ENCODE data around the gene PHF21B.

PHF21B gene

DNA sequence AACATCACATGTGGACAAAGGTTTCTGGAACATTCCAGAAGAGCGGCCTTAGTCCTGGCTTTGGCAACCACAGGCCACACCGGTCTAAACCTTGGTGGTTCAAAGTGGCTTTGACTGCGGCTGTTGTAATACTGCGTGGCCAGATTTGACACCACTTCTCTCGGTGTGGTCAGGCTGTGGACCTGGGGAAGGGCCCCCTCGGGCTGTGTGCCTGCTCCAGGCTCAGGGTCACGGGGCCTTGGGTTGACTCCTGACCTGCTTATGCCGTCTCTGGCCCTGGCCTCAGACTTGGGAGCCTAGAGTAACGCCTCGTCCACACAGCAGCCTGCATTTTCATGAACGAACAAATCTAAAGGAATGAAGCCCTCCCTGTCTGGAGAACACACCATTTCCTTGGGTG lies 118.0 kb downstream of the PHF21B start:
- peaks cover 16% of the 10 kb centered on the region for H3K36me3 ChIP-seq (ENCODE audit: control insufficient read depth, insufficient read depth, low read length)
- H3K9ac ChIP-seq (ENCODE audit: low read depth, low read length): no peak overlapping the region
- H3K4me3 ChIP-seq (ENCODE audit: low read depth, low read length): no peak overlapping the region
- H3K4me1 ChIP-seq (ENCODE audit: control insufficient read depth, insufficient read depth, low read length): peaks cover 14% of the 10 kb centered on the region
- no peak overlapping the region for H3K27ac ChIP-seq (ENCODE audit: low read depth, low read length)
- no peaks in the 10 kb centered on the region for H3K27me3 ChIP-seq (ENCODE audit: control insufficient read depth, insufficient read depth, low read length)
- H3K9me3 ChIP-seq (ENCODE audit: control insufficient read depth, insufficient read depth, low read length): no peaks in the 10 kb centered on the region

DNA sequence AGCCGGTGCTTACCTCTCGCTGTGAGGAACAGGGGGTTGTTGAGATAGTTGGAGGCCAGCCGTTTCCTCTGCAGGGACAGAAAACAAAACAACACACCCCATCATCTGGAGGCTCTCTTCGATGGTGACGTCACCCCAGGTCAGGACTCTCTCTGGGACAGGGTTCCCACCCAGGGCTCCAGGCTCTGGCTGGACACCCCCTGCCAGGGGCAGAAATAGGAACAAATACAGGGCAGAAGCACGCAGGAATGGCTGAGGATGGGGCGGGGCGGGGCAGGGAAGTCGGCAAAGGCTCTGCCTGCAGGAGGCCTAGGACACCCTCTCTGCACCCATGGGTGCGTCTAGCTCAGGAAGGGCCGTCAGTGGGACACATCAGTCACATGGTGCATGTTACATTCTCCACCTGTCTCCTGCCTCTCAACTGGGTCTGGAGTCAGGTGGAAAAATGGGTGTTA lies 118.5 kb downstream of the PHF21B start:
- Histone ChIP-seq H3K4me3 (ENCODE audit: low read depth, low read length) (no peak overlapping the region), H3K9me3 (ENCODE audit: control insufficient read depth, insufficient read depth, low read length) (no peaks in the 10 kb centered on the region), H3K27ac (ENCODE audit: low read depth, low read length) (no peak overlapping the region), H3K4me1 (ENCODE audit: control insufficient read depth, insufficient read depth, low read length) (peaks cover 14% of the 10 kb centered on the region), H3K9ac (ENCODE audit: low read depth, low read length) (no peak overlapping the region), H3K27me3 (ENCODE audit: control insufficient read depth, insufficient read depth, low read length) (no peaks in the 10 kb centered on the region), H3K36me3 (ENCODE audit: control insufficient read depth, insufficient read depth, low read length) (peaks cover 16% of the 10 kb centered on the region)

DNA sequence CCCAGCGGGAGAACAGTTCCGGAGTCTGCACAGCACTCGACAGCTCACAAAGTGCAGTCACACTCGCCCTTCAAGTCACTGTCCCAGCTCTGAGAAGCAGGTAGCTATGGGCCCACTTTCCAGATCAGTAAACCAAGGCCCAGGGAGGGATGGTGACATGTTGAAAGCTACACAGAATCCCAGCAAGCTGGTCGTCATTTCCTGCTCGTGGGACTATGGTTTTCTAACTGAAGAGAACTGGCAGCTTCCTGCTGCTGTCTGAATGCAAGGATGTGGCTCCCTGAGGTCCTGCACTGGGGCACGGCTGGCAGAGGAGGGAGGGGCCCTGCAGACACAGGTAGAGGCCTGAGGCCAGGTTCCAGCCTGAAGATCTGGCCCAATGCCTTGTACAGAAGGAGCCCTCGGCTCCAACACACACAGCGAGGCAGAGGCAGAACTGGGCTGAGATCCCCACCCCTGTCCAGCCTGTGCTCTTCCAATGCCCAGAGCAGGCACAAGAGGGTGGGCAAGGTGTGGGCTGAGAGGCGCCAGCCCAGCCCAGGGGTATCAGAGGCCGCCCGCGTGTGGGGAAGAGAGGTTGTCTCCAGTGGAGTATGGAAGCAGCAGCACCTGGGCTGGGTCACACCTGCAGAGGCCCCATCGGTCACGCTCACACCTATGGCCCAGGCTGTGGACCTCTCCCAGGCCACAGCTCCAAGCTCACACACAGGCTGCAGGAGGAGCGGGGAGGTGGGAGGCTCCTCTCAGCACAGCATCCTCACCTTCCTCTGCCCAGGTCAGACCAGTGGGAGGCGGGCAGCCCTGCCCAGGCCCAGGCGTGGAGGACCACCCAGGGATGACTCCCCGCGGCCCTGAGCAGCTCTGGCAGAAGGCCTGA lies 119.2 kb downstream of the PHF21B start:
- H3K9me3 ChIP-seq (ENCODE audit: control insufficient read depth, insufficient read depth, low read length): no peaks in the 10 kb centered on the region
- H3K27me3 ChIP-seq (ENCODE audit: control insufficient read depth, insufficient read depth, low read length): no peaks in the 10 kb centered on the region
- H3K27ac ChIP-seq (ENCODE audit: low read depth, low read length): no peak overlapping the region
- H3K36me3 ChIP-seq (ENCODE audit: control insufficient read depth, insufficient read depth, low read length): peaks cover 12% of the 10 kb centered on the region
- H3K4me3 ChIP-seq (ENCODE audit: low read depth, low read length): no peak overlapping the region
- H3K4me1 ChIP-seq (ENCODE audit: control insufficient read depth, insufficient read depth, low read length): peaks cover 14% of the 10 kb centered on the region
- H3K9ac ChIP-seq (ENCODE audit: low read depth, low read length): no peak overlapping the region

DNA sequence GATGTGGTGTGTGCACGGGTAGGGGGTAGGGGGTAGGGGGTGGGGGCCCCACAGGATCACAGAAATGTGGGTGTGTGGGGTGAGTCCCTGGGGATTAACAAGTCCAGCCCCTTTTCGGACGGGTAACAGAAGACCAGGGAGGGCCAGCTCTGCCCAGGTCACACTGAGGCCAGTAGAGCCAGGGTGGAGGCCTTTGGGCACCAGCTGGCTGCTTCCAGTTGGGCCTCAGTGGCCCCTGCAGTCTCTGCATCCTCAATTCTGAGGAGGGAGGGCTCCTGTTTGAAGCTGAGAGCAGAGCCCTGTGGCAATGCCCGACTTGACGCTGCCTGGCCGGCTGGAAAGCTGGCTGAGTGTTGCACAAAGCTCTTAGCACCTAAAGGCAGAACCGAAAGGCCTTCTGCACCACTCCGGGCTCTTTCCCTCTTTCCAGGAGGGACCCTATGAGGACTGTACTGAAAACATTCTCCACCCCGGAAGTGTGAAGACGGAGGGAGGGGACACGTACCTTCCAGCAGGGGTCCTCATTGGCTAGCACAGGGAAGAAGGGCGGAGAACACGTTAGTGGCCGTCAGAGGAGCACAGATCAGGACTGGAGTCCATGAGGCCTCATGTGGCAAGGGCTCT lies 120.4 kb downstream of the PHF21B start:
- H3K4me3 ChIP-seq (ENCODE audit: low read depth, low read length): no peak overlapping the region
- H3K27me3 ChIP-seq (ENCODE audit: control insufficient read depth, insufficient read depth, low read length): no peaks in the 10 kb centered on the region
- H3K4me1 ChIP-seq (ENCODE audit: control insufficient read depth, insufficient read depth, low read length): peaks cover 12% of the 10 kb centered on the region
- no peak overlapping the region for H3K9ac ChIP-seq (ENCODE audit: low read depth, low read length)
- peaks cover 21% of the 10 kb centered on the region for H3K36me3 ChIP-seq (ENCODE audit: control insufficient read depth, insufficient read depth, low read length)
- no peak overlapping the region for H3K27ac ChIP-seq (ENCODE audit: low read depth, low read length)
- H3K9me3 ChIP-seq (ENCODE audit: control insufficient read depth, insufficient read depth, low read length): no peaks in the 10 kb centered on the region

DNA sequence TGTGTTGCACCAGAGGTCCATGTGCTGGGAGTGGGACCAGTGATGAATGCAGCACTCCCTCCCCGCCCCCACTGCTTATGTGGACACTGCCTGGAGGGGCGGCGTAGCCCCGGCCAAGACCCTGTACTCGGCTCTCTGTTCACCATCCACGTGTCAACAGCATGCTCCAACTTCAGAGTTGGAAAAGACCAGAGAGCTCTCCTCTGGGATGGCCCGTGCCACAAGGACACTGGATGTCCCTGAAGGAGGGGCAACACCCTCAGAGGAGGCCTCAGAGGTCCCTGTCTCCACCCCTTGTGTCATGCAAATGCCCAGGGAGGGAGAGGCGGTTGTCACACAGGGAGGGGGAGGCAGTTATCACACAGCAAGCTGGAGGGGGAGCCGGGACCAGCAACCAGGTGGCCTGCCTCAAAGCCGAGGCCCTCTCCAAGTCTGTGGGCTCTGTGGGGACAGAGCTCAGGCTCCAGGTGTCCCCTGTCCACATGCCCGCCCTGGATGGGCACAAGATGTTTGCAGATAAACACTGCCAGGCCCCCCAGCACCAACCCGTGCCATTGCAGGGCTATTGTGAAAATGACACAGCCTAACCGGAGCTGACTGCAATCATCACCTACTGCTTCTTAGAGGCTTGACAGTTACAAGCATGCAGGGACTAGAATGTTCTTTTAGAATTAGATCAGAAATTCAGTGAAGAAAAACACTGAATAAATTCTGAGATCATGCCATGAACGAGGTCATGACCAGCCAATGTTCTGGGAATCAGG lies 121.1 kb downstream of the PHF21B start:
- Histone ChIP-seq H3K9me3 (ENCODE audit: control insufficient read depth, insufficient read depth, low read length) (no peaks in the 10 kb centered on the region), H3K27me3 (ENCODE audit: control insufficient read depth, insufficient read depth, low read length) (no peaks in the 10 kb centered on the region), H3K36me3 (ENCODE audit: control insufficient read depth, insufficient read depth, low read length) (peaks cover 22% of the 10 kb centered on the region), H3K9ac (ENCODE audit: low read depth, low read length) (no peak overlapping the region), H3K27ac (ENCODE audit: low read depth, low read length) (no peak overlapping the region), H3K4me1 (ENCODE audit: control insufficient read depth, insufficient read depth, low read length) (peaks cover 7% of the 10 kb centered on the region; the same call in 1 of the 2 replicates), H3K4me3 (ENCODE audit: low read depth, low read length) (no peak overlapping the region)

DNA sequence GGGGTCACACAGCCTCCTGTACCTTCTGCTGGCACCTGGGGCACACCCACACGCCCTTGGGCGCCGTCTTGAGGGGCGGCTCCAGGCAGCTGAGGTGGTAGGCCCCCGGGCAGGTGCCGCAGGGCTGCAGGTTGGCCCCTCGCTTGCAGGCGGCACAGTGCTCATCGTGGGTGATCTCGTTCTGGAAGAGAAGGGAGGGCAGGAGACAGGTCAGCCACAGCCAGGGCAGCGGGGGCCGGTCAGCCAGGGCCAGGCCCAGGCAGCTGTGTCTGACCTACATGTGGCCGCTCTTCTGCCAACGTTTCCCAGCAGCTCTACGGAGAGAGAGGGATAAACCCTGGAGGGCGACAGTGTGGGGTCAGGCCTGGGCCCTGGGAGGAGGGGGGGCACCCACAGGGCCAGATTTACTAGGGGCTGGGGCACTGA lies 121.9 kb downstream of the PHF21B start:
- Histone ChIP-seq H3K27ac (ENCODE audit: low read depth, low read length) (no peak overlapping the region), H3K4me3 (ENCODE audit: low read depth, low read length) (no peak overlapping the region), H3K36me3 (ENCODE audit: control insufficient read depth, insufficient read depth, low read length) (peaks cover 26% of the 10 kb centered on the region), H3K9me3 (ENCODE audit: control insufficient read depth, insufficient read depth, low read length) (no peaks in the 10 kb centered on the region), H3K27me3 (ENCODE audit: control insufficient read depth, insufficient read depth, low read length) (no peaks in the 10 kb centered on the region), H3K9ac (ENCODE audit: low read depth, low read length) (no peak overlapping the region), H3K4me1 (ENCODE audit: control insufficient read depth, insufficient read depth, low read length) (peaks cover 7% of the 10 kb centered on the region; the same call in 1 of the 2 replicates)

DNA sequence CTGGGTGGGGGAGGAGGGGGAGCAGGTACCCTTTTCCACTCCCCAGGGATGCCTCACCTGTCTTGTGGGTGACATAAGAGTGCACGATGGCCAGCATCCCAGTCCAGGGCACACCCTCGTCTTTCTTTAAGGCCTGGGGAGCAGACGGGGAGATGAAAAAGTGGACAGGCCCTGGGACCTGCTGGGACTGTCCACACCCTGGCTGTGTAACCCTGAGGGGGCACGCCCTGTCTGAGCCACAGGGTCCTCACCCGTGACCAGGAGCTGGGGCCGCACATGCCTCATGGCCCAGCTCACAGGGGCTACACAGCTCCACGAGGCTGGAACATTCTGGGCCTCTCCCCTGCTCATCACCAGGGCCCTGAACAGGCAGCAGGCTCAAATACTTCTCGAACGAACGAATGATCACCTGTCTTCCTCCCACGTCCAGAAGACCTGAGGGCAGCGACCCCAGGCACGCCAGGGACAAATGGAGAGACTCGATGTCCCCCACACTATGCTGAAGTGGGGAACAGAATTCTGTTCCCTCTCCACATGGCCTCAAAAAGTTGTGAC lies 123.9 kb downstream of the PHF21B start:
- Histone ChIP-seq H3K4me1 (ENCODE audit: control insufficient read depth, insufficient read depth, low read length) (peaks cover 7% of the 10 kb centered on the region; the same call in 1 of the 2 replicates), H3K36me3 (ENCODE audit: control insufficient read depth, insufficient read depth, low read length) (peaks cover 37% of the 10 kb centered on the region), H3K9ac (ENCODE audit: low read depth, low read length) (no peak overlapping the region), H3K27me3 (ENCODE audit: control insufficient read depth, insufficient read depth, low read length) (no peaks in the 10 kb centered on the region), H3K4me3 (ENCODE audit: low read depth, low read length) (no peak overlapping the region), H3K27ac (ENCODE audit: low read depth, low read length) (no peak overlapping the region), H3K9me3 (ENCODE audit: control insufficient read depth, insufficient read depth, low read length) (no peaks in the 10 kb centered on the region)

DNA sequence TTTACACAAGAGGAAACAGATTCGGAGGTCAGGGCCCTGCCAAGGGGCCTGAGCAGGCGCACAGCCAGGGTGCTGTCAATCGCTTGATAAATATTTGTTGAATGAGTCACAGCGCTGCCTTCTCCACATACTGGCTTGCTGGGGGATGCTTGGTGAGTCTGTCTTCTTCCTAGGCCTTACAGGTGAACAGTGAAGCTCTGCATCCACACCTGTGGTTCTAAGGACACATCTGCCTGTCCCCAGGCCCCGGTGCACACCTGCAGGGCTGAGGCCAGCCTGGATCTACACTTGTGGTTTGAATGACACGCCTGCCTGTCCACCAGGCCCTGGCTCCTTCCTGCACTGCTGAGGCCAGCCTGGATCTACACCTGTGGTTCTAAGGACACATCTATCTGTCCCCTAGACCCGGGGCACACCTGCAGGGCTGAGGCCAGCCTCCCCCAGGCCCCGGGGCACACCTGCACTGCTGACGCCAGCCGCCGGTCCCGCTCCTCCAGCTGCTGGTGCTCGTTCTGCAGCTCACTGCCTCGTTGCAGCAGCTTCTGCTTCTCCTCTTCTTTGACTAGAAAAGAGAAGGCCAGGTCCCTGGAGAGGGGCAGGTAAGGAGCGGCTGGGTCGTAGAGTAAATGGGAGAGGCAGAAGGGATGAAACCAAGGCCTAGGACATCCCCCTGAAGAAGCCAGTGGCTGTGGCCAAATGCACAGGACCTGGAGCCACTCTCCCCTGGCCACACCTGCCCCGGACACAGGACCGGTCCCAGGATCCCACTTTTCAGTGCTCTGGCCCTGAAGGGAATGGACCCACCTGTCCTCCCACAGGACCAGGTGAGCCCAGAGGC lies 124.6 kb downstream of the PHF21B start:
- Histone ChIP-seq H3K9ac (ENCODE audit: low read depth, low read length) (no peak overlapping the region), H3K36me3 (ENCODE audit: control insufficient read depth, insufficient read depth, low read length) (peaks cover 31% of the 10 kb centered on the region; the same call in 1 of the 2 replicates), H3K4me3 (ENCODE audit: low read depth, low read length) (no peak overlapping the region), H3K4me1 (ENCODE audit: control insufficient read depth, insufficient read depth, low read length) (peaks cover 7% of the 10 kb centered on the region; the same call in 1 of the 2 replicates), H3K9me3 (ENCODE audit: control insufficient read depth, insufficient read depth, low read length) (no peaks in the 10 kb centered on the region), H3K27ac (ENCODE audit: low read depth, low read length) (no peak overlapping the region), H3K27me3 (ENCODE audit: control insufficient read depth, insufficient read depth, low read length) (no peaks in the 10 kb centered on the region)

DNA sequence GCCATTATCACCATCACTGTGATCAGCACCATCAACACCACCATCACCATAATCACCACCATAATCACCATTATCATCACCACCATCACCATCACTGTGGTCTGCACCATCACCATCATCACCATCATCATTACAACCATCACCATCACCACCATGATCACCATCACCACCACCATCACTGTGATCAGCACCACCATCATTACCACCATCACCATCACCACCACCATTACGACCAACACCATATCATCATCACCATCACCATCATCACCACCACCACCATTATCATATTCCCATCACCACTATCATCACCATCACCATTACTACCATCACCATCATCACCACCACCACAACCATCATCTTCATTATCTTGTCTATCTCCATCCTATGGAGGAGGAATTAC lies 125.2 kb downstream of the PHF21B start:
- Histone ChIP-seq H3K36me3 (ENCODE audit: control insufficient read depth, insufficient read depth, low read length) (peaks cover 28% of the 10 kb centered on the region; the same call in 1 of the 2 replicates), H3K27ac (ENCODE audit: low read depth, low read length) (no peak overlapping the region)

DNA sequence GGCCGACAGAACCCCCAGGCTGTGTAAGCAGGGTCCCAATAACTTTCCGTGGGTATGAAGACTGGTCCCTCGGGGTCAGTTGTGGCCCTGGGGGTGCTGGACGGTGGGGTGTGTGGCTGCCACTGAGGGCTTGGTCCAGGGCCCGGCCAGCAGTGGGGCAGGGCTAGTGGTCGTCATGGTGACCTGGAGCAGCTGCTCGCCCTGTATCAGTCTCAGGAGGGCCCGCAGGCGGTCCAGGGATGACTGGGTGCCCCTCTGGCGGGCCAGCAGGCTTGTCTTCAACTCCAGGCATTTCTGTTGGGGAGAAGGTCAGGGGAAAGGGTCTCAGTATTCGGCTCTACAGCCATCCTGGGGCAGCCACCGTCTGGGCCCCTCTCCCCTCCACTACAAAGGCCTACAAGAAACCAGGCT lies 126.8 kb downstream of the PHF21B start:
- no peaks in the 10 kb centered on the region for H3K9me3 ChIP-seq (ENCODE audit: control insufficient read depth, insufficient read depth, low read length)
- H3K36me3 ChIP-seq (ENCODE audit: control insufficient read depth, insufficient read depth, low read length): peaks cover 28% of the 10 kb centered on the region; the same call in 1 of the 2 replicates
- H3K27me3 ChIP-seq (ENCODE audit: control insufficient read depth, insufficient read depth, low read length): no peaks in the 10 kb centered on the region
- no peaks in the 10 kb centered on the region for H3K4me1 ChIP-seq (ENCODE audit: control insufficient read depth, insufficient read depth, low read length)
- no peak overlapping the region for H3K27ac ChIP-seq (ENCODE audit: low read depth, low read length)
- no peak overlapping the region for H3K4me3 ChIP-seq (ENCODE audit: low read depth, low read length)
- no peak overlapping the region for H3K9ac ChIP-seq (ENCODE audit: low read depth, low read length)

More for the DNA sequence above, 125.2 kb downstream of the PHF21B start:
- no peak overlapping the region for H3K9ac ChIP-seq (ENCODE audit: low read depth, low read length)
- H3K4me3 ChIP-seq (ENCODE audit: low read depth, low read length): no peak overlapping the region
- no peaks in the 10 kb centered on the region for H3K9me3 ChIP-seq (ENCODE audit: control insufficient read depth, insufficient read depth, low read length)
- peaks cover 7% of the 10 kb centered on the region; the same call in 1 of the 2 replicates for H3K4me1 ChIP-seq (ENCODE audit: control insufficient read depth, insufficient read depth, low read length)
- no peaks in the 10 kb centered on the region for H3K27me3 ChIP-seq (ENCODE audit: control insufficient read depth, insufficient read depth, low read length)
